CD4-positive, alpha-beta T cell (primary cell): ENCODE measurements around the gene STXBP2. TPM values are rescaled to one million over a fixed set of nuclear protein-coding genes. Genes with fewer than 3 reads are reported as not detected.

Source experiments
- ATAC-seq: fragments of 200-7000 bp; cut with Tn5 transposase; one replicate; pipeline ENCODE4 v1.10.0; 2022; ENCODE audit warnings: mild to moderate bottlenecking; ENCODE audit not compliant: poor library complexity
- CTCF ChIA-PET: fragments of 350-600 bp; sonication (Branson Sonifier 250); formaldehyde crosslinking; loops from one replicate; lab custom pipeline; 2021; ENCODE audit warnings: antibody characterized with exemption, inconsistent platforms; lab: Charles Lee
- POLR2A ChIA-PET: fragments of 350-600 bp; sonication (Branson Sonifier 250); formaldehyde crosslinking; loops from one replicate; lab custom pipeline; 2021; ENCODE audit warnings: antibody characterized with exemption, inconsistent platforms; lab: Charles Lee
- DNase-seq, 14 experiments: peaks; one replicate each; pipeline ENCODE4 v3.0.0-alpha.2; 2013 to 2020; ENCODE audit warnings: mixed read lengths in 2 of 14
- H3K27ac ChIP-seq, 2 donors: one replicate each; pipeline versions ENCODE4 v1.5.1 to v1.7.0; 2013; ENCODE audit warnings: low read length in 2 of 2, low read depth in 1 of 2, mild to moderate bottlenecking in 1 of 2
- H3K27me3 ChIP-seq, 2 experiments: 1 replicate in 1 of 2; 2 replicates in 1 of 2; pipeline versions ENCODE4 v1.6.1 to v1.7.0; 2013; ENCODE audit warnings: low read length in 2 of 2, control low read depth in 1 of 2, mild to moderate bottlenecking in 1 of 2, moderate library complexity in 1 of 2; ENCODE audit not compliant: insufficient read depth in 2 of 2, control insufficient read depth in 1 of 2
- H3K36me3 ChIP-seq: one replicate; pipeline ENCODE4 v1.6.1; 2013; ENCODE audit warnings: low read length, control low read depth; ENCODE audit not compliant: insufficient read depth
- H3K4me1 ChIP-seq: one replicate; pipeline ENCODE4 v1.6.1; 2013; ENCODE audit warnings: low read length, control low read depth; ENCODE audit not compliant: insufficient read depth
- H3K4me3 ChIP-seq: one replicate; pipeline ENCODE4 v1.5.1; 2013; ENCODE audit warnings: mild to moderate bottlenecking, low read length, moderate library complexity
- H3K9me3 ChIP-seq, 2 experiments: 1 replicate in 1 of 2; 2 replicates in 1 of 2; pipeline versions ENCODE4 v1.6.1 to v1.7.0; 2013; ENCODE audit warnings: low read length in 2 of 2, mild to moderate bottlenecking in 2 of 2, control low read depth in 1 of 2, moderate library complexity in 1 of 2; ENCODE audit not compliant: control insufficient read depth in 1 of 2, insufficient read depth in 1 of 2
- H3K27ac Mint-ChIP-seq: one replicate; pipeline ENCODE4 v1.8.0; 2020; ENCODE audit warnings: mixed read lengths
- H3K27me3 Mint-ChIP-seq: one replicate; pipeline ENCODE4 v1.8.0; 2021; ENCODE audit warnings: mixed read lengths
- H3K36me3 Mint-ChIP-seq: one replicate; pipeline ENCODE4 v1.8.0; 2021; ENCODE audit warnings: low read depth, mixed read lengths
- H3K4me1 Mint-ChIP-seq: one replicate; pipeline ENCODE4 v1.8.0; 2021; ENCODE audit warnings: low read depth, mixed read lengths
- H3K4me3 Mint-ChIP-seq: one replicate; pipeline ENCODE4 v1.8.0; 2020; ENCODE audit warnings: mild to moderate bottlenecking, mixed read lengths
- H3K9me3 Mint-ChIP-seq: one replicate; pipeline ENCODE4 v1.8.0; 2020; ENCODE audit warnings: mixed read lengths
- intact Hi-C, 2 experiments: fragments of 100-400 bp; cut with DNase I in 1 of 2; cut with micrococcal nuclease in 1 of 2; formaldehyde crosslinking; loops; one replicate each; pipeline versions ENCODE4 v1.15.1 to v1.9.0; 2023 to 2025; cut with DNase I, micrococcal nuclease
- total RNA-seq, 174 experiments: library from RNA in 2 of 174; stranded (reverse) in 2 of 174; gene quantifications; one replicate each; pipeline ENCODE4 v1.2.3 and lab custom pipeline; 2021 to 2026
- TF ChIP-seq, protein P1 (sequence below): fragments of 200-600 bp; IDR thresholded peaks from one replicate; pipeline ENCODE4 v1.8.0; 2022; ENCODE audit warnings: antibody characterized with exemption, mild to moderate bottlenecking

The STXBP2 gene
- total RNA-seq, 2 experiments from 2014 or later, result 234 to 241 TPM

DNA sequence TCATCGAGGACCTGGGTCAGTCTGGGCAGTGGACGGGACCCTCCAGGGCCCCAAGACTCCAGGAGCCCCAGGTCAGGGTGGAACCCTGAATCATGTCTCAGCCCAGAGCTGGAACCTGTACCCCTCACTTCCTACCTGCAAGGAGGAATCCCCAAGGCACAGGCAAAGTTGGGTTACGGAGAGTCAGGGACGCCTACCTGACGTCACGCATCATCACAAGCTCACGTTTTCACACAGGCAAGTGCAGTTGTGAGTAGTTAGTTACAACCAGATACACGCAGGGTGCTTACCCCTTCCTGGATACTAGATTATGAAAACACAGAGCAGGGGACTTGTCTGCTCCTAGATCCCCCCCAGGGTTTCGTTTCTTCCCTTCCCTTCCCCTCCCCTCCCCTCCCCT, 33.9 kb downstream of the STXBP2 start:
- Histone ChIP-seq H3K4me1 (peaks cover 31% of the 10 kb centered on the region), H3K4me3 (no peak overlapping the region), H3K27ac (no peak overlapping the region), H3K9me3 (peaks cover 0 to 7% of the 10 kb centered on the region in 2 experiments), H3K36me3 (no peaks in the 10 kb centered on the region), H3K27me3 (peaks cover 16 to 19% of the 10 kb centered on the region in 2 experiments)
- peaks cover 54% of the 10 kb centered on the region for H3K27me3 Mint-ChIP-seq
- no peaks in the 10 kb centered on the region for H3K9me3 Mint-ChIP-seq
- TF ChIP-seq, protein P1, sequence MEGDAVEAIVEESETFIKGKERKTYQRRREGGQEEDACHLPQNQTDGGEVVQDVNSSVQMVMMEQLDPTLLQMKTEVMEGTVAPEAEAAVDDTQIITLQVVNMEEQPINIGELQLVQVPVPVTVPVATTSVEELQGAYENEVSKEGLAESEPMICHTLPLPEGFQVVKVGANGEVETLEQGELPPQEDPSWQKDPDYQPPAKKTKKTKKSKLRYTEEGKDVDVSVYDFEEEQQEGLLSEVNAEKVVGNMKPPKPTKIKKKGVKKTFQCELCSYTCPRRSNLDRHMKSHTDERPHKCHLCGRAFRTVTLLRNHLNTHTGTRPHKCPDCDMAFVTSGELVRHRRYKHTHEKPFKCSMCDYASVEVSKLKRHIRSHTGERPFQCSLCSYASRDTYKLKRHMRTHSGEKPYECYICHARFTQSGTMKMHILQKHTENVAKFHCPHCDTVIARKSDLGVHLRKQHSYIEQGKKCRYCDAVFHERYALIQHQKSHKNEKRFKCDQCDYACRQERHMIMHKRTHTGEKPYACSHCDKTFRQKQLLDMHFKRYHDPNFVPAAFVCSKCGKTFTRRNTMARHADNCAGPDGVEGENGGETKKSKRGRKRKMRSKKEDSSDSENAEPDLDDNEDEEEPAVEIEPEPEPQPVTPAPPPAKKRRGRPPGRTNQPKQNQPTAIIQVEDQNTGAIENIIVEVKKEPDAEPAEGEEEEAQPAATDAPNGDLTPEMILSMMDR, result no peak
- peak overlapping the region; percentile 54 for H3K4me3 Mint-ChIP-seq
- DNase-seq (no peak), ATAC-seq (no peak)
- ChIA-PET POLR2A (no interaction called here), CTCF (interaction anchor here (1.6 kb wide), 1 partner anchor 10 kb away, joined by 9 read pairs; the partner anchor contains the start of gene TRAPPC5)
- intact Hi-C loops, result no loop called here
- H3K27ac Mint-ChIP-seq, result no peak overlapping the region
- H3K36me3 Mint-ChIP-seq, result no peaks in the 10 kb centered on the region
- H3K4me1 Mint-ChIP-seq, result peaks cover 21% of the 10 kb centered on the region

DNA sequence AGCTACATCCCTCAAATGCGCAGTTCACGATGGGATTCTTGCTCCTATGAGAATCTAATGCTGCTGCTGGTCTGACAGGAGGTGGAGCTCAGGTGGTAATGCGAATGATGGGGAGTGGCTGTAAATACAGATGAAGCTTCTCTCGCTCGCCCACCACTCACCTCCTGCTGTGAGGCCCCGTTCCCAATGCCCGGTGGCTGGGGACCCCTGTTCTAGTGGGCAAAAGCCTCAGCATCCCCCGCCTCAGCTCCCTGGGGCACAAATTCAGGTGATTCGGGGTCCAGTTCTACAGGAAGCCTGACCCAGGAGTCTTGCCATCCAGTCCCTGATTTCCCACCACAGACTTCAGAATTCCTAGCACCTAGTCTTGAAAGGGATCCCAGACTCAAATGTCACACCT, 35.6 kb downstream of the STXBP2 start:
- TF ChIP-seq, protein P1, result no peak
- H3K27ac Mint-ChIP-seq, result no peak overlapping the region
- H3K4me3 ChIP-seq, result no peak overlapping the region
- H3K36me3 ChIP-seq, result no peaks in the 10 kb centered on the region
- H3K27me3 Mint-ChIP-seq, result peaks cover 62% of the 10 kb centered on the region
- H3K27ac ChIP-seq, result no peak overlapping the region
- H3K36me3 Mint-ChIP-seq, result no peaks in the 10 kb centered on the region
- peaks cover 25% of the 10 kb centered on the region in 2 experiments for H3K27me3 ChIP-seq
- no peak for DNase-seq
- H3K4me1 Mint-ChIP-seq, result peaks cover 39% of the 10 kb centered on the region
- peaks cover 48% of the 10 kb centered on the region for H3K4me1 ChIP-seq
- no peak for ATAC-seq
- H3K9me3 ChIP-seq, result peaks cover 0 to 7% of the 10 kb centered on the region in 2 experiments
- ChIA-PET POLR2A (no interaction called here), CTCF (no interaction called here)
- H3K9me3 Mint-ChIP-seq, result no peaks in the 10 kb centered on the region
- intact Hi-C loops, result no loop called here
- H3K4me3 Mint-ChIP-seq, result no peak overlapping the region

DNA sequence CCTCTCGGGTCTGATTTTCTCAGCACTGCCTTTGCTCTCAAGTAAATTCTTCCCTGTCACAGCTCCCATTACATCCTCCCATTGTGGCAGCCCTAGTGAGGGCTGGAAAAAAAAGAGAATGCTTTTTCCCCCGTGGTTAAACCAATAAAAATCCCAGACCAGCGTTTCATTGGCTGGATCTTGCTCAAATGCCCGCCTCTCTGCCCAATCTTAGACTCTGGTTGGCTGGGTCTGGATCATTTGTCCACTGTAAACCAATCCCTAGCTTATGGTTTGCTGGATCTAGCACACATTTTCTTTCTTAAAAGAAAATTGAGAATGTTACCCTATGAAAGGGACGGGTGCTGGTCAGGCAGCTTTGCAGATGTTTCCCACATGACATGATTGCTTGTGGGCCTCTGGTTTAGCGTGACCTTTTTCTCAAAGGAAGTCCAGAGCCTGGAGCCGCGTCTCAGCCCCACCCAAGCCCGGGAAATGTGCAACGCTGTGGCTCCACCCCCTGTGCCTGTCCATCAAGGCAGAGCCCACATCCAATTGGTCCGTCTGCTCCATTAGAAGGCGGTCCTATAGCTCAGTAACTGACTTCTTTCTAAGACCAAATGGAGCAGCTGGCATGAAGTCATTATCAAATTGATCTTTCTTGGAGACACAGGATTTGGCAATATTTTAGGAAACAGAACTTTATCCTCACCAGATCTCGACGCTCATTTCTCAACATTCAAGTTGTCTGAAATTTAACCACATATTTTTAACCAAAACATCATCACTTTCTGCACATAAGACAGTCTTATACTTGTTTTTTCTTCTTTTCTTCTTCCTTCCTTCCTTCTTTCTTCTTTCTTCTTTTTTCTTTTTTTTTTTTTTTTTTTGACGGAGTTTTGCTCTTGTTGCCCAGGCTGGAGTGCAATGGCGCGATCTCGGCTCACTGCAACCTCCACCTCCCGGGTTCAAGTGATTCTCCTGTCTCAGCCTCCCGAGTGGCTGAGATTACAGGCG, 37.4 kb downstream of the STXBP2 start:
- ATAC-seq (no peak), DNase-seq (peak in 5 of 14 experiments; percentile 18 to 76 (median 46))
- no peak overlapping the region for H3K4me3 ChIP-seq
- no peaks in the 10 kb centered on the region for H3K9me3 Mint-ChIP-seq
- H3K4me1 Mint-ChIP-seq, result peaks cover 46% of the 10 kb centered on the region
- peaks cover 72% of the 10 kb centered on the region for H3K27me3 Mint-ChIP-seq
- H3K27me3 ChIP-seq, result peaks cover 23 to 26% of the 10 kb centered on the region in 2 experiments
- no peaks in the 10 kb centered on the region for H3K36me3 Mint-ChIP-seq
- ChIA-PET CTCF (interaction anchor here (1.5 kb wide), 1 partner anchor 106 kb away, joined by 6 read pairs; no protein-coding TSS in a partner anchor), POLR2A (no interaction called here)
- no peak overlapping the region for H3K27ac Mint-ChIP-seq
- H3K4me3 Mint-ChIP-seq, result no peak overlapping the region
- TF ChIP-seq, protein P1, result no peak
- no peak overlapping the region for H3K27ac ChIP-seq
- intact Hi-C loops, result no loop called here
- H3K36me3 ChIP-seq, result no peaks in the 10 kb centered on the region
- peaks cover 0 to 7% of the 10 kb centered on the region in 2 experiments for H3K9me3 ChIP-seq
- H3K4me1 ChIP-seq, result peaks cover 49% of the 10 kb centered on the region
